Measurements from ENCODE around the gene STARD3NL.
A peak's percentile ranks its signal among the peaks of the same experiment; 100 is the strongest.

STARD3NL gene

DNA sequence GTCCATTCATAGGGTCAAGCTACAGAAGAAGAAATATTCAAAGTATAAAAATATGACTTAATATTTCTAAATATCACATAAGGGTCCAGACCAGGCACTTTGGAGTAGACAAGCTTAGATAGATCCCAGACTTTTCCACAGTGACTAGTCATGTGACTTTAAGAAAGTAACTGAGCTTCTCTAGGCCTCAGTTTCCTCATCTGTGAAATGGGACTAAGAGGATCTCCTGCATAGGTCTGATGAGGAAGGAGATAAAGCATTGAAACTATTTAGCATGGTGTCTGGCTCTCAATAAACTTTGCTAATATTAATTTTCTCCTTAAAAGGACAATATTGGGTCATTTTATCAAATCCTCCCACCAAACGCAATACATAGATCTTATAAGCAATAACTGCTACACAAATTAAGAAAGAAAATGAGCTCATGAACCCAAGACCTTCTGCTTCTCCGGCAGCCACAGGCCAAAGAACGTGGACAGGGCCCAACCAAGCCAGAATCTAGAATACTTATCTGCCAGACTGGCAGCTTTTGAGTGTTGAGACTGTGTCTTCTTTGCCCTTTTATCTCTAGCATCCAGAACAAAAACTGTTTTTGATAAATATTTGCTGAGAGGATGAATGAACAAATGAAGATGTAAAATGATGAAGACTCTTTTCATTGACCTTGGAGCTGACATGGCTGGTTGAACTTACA lies 97.0 kb downstream of the STARD3NL start:
- intact Hi-C loops (cut with micrococcal nuclease) = loop anchor here (5.0 kb wide), 1 partner anchor 37 kb away; no protein-coding TSS in a partner anchor
- H3K36me3 Mint-ChIP-seq (ENCODE audit: low read depth) = no peaks in the 10 kb centered on the region

DNA sequence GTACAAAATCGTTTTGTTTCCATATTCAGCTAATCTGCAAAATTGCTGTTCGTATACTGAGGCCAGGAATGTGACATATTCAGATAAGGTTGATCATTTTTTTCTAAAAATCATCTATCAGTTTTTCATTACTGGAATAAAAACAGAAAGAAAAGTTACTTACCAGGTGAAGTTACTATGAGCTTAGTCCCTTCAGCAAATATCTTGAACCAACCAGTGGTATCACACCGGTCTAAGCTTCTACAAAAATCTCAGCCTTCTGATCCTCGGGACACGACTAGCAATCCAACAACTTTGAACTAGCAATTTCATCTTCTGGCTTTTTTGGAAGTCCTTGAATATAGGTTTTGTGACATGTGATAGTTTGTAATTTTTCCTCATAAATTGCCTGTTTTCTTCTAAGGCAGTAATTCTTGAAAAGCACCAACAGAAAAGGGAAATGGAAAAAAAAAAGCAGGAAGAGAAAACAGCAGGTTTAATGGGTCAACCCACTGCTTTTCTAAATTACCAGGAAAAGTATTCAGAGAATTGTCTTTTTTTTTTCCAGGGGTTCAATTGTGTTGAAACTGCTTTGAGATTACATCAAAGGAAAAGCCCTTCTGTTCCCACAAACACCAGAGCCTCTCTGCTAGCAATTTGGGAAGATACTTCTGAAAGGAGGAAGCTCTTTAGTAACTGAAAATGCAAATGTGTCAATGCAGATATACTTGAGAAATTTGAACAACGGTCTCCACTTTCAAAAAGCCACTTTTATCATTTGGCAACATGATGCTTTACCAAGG lies 98.2 kb downstream of the STARD3NL start:
- Mint-ChIP-seq H3K9me3 (no peaks in the 10 kb centered on the region), H3K4me1 (ENCODE audit: low read depth) (peaks cover 22% of the 10 kb centered on the region), H3K27me3 (peaks cover 7% of the 10 kb centered on the region), H3K4me3 (peak overlapping the region; percentile 9), H3K36me3 (ENCODE audit: low read depth) (no peaks in the 10 kb centered on the region), H3K27ac (peak overlapping the region; percentile 60)
- intact Hi-C loops (cut with micrococcal nuclease) = loop anchor here (5.0 kb wide), 1 partner anchor 36 kb away; no protein-coding TSS in a partner anchor

More for the DNA sequence above, 97.0 kb downstream of the STARD3NL start:
- Mint-ChIP-seq H3K4me3 (no peak overlapping the region), H3K4me1 (ENCODE audit: low read depth) (peaks cover 24% of the 10 kb centered on the region), H3K27ac (no peak overlapping the region), H3K27me3 (peaks cover 4% of the 10 kb centered on the region), H3K9me3 (no peaks in the 10 kb centered on the region)

DNA sequence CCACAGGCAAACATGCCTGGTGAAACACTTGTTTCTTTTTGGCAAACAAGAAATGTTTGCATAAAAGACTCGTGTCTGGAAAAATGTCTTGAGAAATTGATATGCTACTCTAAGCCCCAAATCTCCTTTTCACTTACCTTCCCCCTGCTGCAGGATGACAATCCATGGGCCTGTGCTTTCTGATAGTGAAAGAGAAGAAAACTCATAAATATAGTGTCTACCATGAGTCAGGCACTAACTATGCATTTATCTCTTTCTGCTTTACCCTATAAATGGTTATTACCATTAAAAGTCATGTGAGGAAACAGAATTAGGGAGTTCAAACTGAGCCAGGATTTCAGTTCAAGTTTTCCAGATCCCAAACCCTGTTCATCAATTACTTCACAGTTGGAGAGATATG lies 102.0 kb downstream of the STARD3NL start:
- intact Hi-C loops (cut with micrococcal nuclease) = loop anchor here (5.0 kb wide), 1 partner anchor 32 kb away; no protein-coding TSS in a partner anchor
- H3K27ac Mint-ChIP-seq = no peak overlapping the region
- no peaks in the 10 kb centered on the region for H3K36me3 Mint-ChIP-seq (ENCODE audit: low read depth)
- no peaks in the 10 kb centered on the region for H3K9me3 Mint-ChIP-seq
- H3K4me3 Mint-ChIP-seq = no peak overlapping the region
- H3K27me3 Mint-ChIP-seq = peaks cover 32% of the 10 kb centered on the region
- H3K4me1 Mint-ChIP-seq (ENCODE audit: low read depth) = peaks cover 51% of the 10 kb centered on the region
